ENCODE data around the gene ASCL2.

- TF ChIP-seq, protein P1, sequence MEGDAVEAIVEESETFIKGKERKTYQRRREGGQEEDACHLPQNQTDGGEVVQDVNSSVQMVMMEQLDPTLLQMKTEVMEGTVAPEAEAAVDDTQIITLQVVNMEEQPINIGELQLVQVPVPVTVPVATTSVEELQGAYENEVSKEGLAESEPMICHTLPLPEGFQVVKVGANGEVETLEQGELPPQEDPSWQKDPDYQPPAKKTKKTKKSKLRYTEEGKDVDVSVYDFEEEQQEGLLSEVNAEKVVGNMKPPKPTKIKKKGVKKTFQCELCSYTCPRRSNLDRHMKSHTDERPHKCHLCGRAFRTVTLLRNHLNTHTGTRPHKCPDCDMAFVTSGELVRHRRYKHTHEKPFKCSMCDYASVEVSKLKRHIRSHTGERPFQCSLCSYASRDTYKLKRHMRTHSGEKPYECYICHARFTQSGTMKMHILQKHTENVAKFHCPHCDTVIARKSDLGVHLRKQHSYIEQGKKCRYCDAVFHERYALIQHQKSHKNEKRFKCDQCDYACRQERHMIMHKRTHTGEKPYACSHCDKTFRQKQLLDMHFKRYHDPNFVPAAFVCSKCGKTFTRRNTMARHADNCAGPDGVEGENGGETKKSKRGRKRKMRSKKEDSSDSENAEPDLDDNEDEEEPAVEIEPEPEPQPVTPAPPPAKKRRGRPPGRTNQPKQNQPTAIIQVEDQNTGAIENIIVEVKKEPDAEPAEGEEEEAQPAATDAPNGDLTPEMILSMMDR (conservative IDR thresholded peaks at IDR 0.05; ENCODE audit: low read length), result no peak
- no peak for TF ChIP-seq EZH2phosphoT487 (IDR thresholded peaks at IDR 0.05; ENCODE audit: borderline replicate concordance, low read depth, low read length)
These were observed 10.4 kb downstream of the ASCL2 start for GRCh38 chr11:2259897-2260451.
